ENCODE measurements around the gene RRP1.

GRCh38 chr21:43819511-43820405 is 30.4 kb downstream of the RRP1 start:
- TF ChIP-seq EZH2 (IDR thresholded peaks at IDR 0.05; ENCODE audit: low read length, missing control alignments): no peak
- no peak for TF ChIP-seq CTCF (conservative IDR thresholded peaks at IDR 0.05 in 1 of 2, IDR thresholded peaks at IDR 0.05 in 1 of 2; ENCODE audit: low read depth in 1 of 2, low read length in 2 of 2)

Data from fibroblast of lung (primary cell).